HepG2 (cell line): ENCODE results near the gene PHOSPHO2. TPM values are rescaled to one million over a fixed set of nuclear protein-coding genes. Genes with fewer than 3 reads are reported as not detected.

ENCODE experiments used
- ATAC-seq: fragments of 200-7000 bp; cut with Tn5 transposase; 3 replicates; pipeline ENCODE4 v1.9.1; 2020; ENCODE audit warnings: mild to moderate bottlenecking, moderate library complexity
- BruUV-seq: library from RNA; stranded (reverse); fragments of 400-500 nt; replicated peaks from 2 replicates; lab custom pipeline; 2021; lab: Mats Ljungman, UMichigan
- CTCF ChIA-PET: fragments of 300-600 bp; formaldehyde crosslinking; extraction: SDS; loops from one replicate; lab custom pipeline; 2021; ENCODE audit warnings: low total read pairs, inconsistent platforms, low intra/inter-chr PET ratio; lab: Yijun Ruan, JAX
- POLR2A ChIA-PET: fragments of 350-600 bp; sonication (Branson Sonifier 250); formaldehyde crosslinking; loops from one replicate; lab custom pipeline; 2020; ENCODE audit warnings: antibody characterized with exemption, inconsistent platforms; lab: Yijun Ruan, JAX
- DNase-seq: peaks from one replicate; pipeline ENCODE4 v3.0.0-alpha.2; 2015; ENCODE audit warnings: low spot score
- FAIRE-seq: peaks from 3 replicates; lab custom pipeline; 2011; peaks lifted over from hg19 to GRCh38; lab: Jason Lieb, UNC
- H2AFZ ChIP-seq: one replicate; pipeline ENCODE4 v1.6.1; 2011; ENCODE audit warnings: low read length, inconsistent platforms
- H3K27ac ChIP-seq: fragments of 300-600 bp; 3 replicates; pipeline ENCODE4 v1.8.0; 2011; ENCODE audit warnings: mixed run types, mild to moderate bottlenecking, mixed read lengths, low read length, inconsistent platforms; ENCODE audit not compliant: insufficient read depth; ENCODE audit errors: extremely low read length
- H3K27me3 ChIP-seq, 2 experiments: fragments of 200-600 bp in 1 of 2; 2 replicates in 1 of 2; 3 replicates in 1 of 2; pipeline versions ENCODE4 v1.6.0 to v1.8.0; 2011; ENCODE audit warnings: low read length in 2 of 2, mild to moderate bottlenecking in 2 of 2, moderate library complexity in 2 of 2, inconsistent platforms in 1 of 2; ENCODE audit not compliant: insufficient read depth in 2 of 2, control insufficient read depth in 1 of 2
- H3K36me3 ChIP-seq, 2 experiments: fragments of 200-600 bp in 1 of 2; replicated peaks in 1 of 2; 2 replicates in 1 of 2; 3 replicates in 1 of 2; pipeline versions ENCODE4 v1.5.1 to v1.8.0; 2011; ENCODE audit warnings: low read length in 2 of 2, inconsistent platforms in 1 of 2; ENCODE audit not compliant: insufficient read depth in 2 of 2, control insufficient read depth in 1 of 2
- H3K4me1 ChIP-seq: 2 replicates; pipeline ENCODE4 v1.5.1; 2012; ENCODE audit warnings: low read length, inconsistent platforms; ENCODE audit not compliant: insufficient read depth
- H3K4me2 ChIP-seq: 2 replicates; pipeline ENCODE4 v1.6.0; 2011; ENCODE audit warnings: low read depth, low read length, inconsistent platforms
- H3K4me3 ChIP-seq, 3 experiments: fragments of 200-600 bp in 1 of 3; sonication (generic), shearing (Covaris generic) in 1 of 3; replicated peaks in 1 of 3; 2 replicates each; pipeline ENCODE4 v1.5.1; 2011 to 2016; ENCODE audit warnings: low read length in 3 of 3, inconsistent platforms in 2 of 3, low read depth in 2 of 3, mild to moderate bottlenecking in 2 of 3, control low read depth in 1 of 3, mixed read lengths in 1 of 3; ENCODE audit not compliant: insufficient read depth in 1 of 3
- H3K79me2 ChIP-seq: one replicate; pipeline ENCODE4 v1.6.1; 2011; ENCODE audit warnings: low read length, inconsistent platforms; ENCODE audit not compliant: insufficient read depth
- H3K9ac ChIP-seq: 2 replicates; pipeline ENCODE4 v1.6.0; 2011; ENCODE audit warnings: mild to moderate bottlenecking, low read depth, low read length, inconsistent platforms; ENCODE audit not compliant: insufficient read depth
- H3K9me3 ChIP-seq: 2 replicates; pipeline ENCODE4 v1.5.1; 2012; ENCODE audit warnings: mild to moderate bottlenecking, low read length
- H4K20me1 ChIP-seq: 2 replicates; pipeline ENCODE4 v1.6.0; 2011; ENCODE audit warnings: inconsistent platforms, mild to moderate bottlenecking, low read length, moderate library complexity; ENCODE audit not compliant: insufficient read depth
- CHCHD3 ChIP-seq: sonication (generic); formaldehyde crosslinking; IDR thresholded peaks from 2 replicates; pipeline ENCODE4 v1.8.0; 2022; ENCODE audit warnings: mild to moderate bottlenecking, missing genetic modification reagents, moderate library complexity
- DMTF1 ChIP-seq: sonication (generic); formaldehyde crosslinking; IDR thresholded peaks from 2 replicates; pipeline ENCODE4 v1.4.0; 2020; ENCODE audit warnings: mild to moderate bottlenecking, missing genetic modification reagents
- GLI4 ChIP-seq: sonication (generic); formaldehyde crosslinking; IDR thresholded peaks from 2 replicates; pipeline ENCODE4 v1.5.1; 2020; ENCODE audit warnings: missing genetic modification reagents, mild to moderate bottlenecking, moderate library complexity, borderline replicate concordance
- HNF4A ChIP-seq: sonication (generic); formaldehyde crosslinking; IDR thresholded peaks from 2 replicates; pipeline ENCODE4 v1.4.0; 2020; ENCODE audit warnings: missing genetic modification reagents
- MTF2 ChIP-seq: sonication (generic); formaldehyde crosslinking; IDR thresholded peaks from 2 replicates; pipeline ENCODE4 v1.5.0; 2020; ENCODE audit warnings: missing genetic modification reagents, borderline replicate concordance
- ZNF350 ChIP-seq: sonication (generic); formaldehyde crosslinking; IDR thresholded peaks from 2 replicates; pipeline ENCODE4 v1.4.0; 2020; ENCODE audit warnings: mild to moderate bottlenecking, low read depth, missing genetic modification reagents, borderline replicate concordance
- ZNF510 ChIP-seq: sonication (generic); formaldehyde crosslinking; IDR thresholded peaks from 2 replicates; pipeline ENCODE4 v1.4.0; 2020; ENCODE audit warnings: low read depth, mild to moderate bottlenecking, missing genetic modification reagents
- ZNF546 ChIP-seq: sonication (generic); formaldehyde crosslinking; conservative IDR thresholded peaks from 2 replicates; pipeline ENCODE4 v1.8.1; 2023; ENCODE audit warnings: mild to moderate bottlenecking, missing genetic modification reagents
- ZNF556 ChIP-seq: sonication (generic); formaldehyde crosslinking; IDR thresholded peaks from 2 replicates; pipeline ENCODE4 v1.4.0; 2020; ENCODE audit warnings: mild to moderate bottlenecking, missing genetic modification reagents, borderline replicate concordance
- ZNF740 ChIP-seq: sonication (generic); formaldehyde crosslinking; IDR thresholded peaks from 2 replicates; pipeline ENCODE4 v1.4.0; 2020; ENCODE audit warnings: missing genetic modification reagents
- ZNF800 ChIP-seq: sonication (generic); formaldehyde crosslinking; IDR thresholded peaks from 2 replicates; pipeline ENCODE4 v1.4.0; 2020; ENCODE audit warnings: missing genetic modification reagents
- WGBS: methylation state at CpG from one replicate; pipeline ENCODE4 v1.1.6; 2017; ENCODE audit warnings: low lambda C conversion rate; 5-methylcytosine and 5-hydroxymethylcytosine counted together
- in situ Hi-C: cut with HindIII; loops from 2 replicates; pipeline ENCODE4 v1.10.0; 2017; ENCODE audit warnings: low pct_unique_long_range_greater_than_20kb; ENCODE audit not compliant: extremely low pct_ligation_motif_present
- intact Hi-C: fragments of 100-400 bp; cut with micrococcal nuclease; formaldehyde crosslinking; loops from one replicate; pipeline ENCODE4 v1.10.0; 2022; ENCODE audit not compliant: unreplicated experiment
- polyA plus RNA-seq, 8 experiments: library from polyadenylated mRNA; depleted of rRNA in 3 of 8; stranded (reverse) in 7 of 8; unstranded in 1 of 8; fragments of >200 nt; fragmentation: Illumina TruSeq in 4 of 8; extraction: Trizol in 4 of 8; gene quantifications; 2 replicates each; pipeline versions ENCODE4 v1.2.1 to v1.2.3, GENCODE V29; 2011 to 2016; ENCODE audit warnings: low read depth in 4 of 8, missing spikeins in 1 of 8, mixed read lengths in 1 of 8; ENCODE audit not compliant: insufficient read depth in 1 of 8
- total RNA-seq, 5 experiments: library from RNA; depleted of rRNA; stranded (reverse); fragments of >200 nt; fragmentation: Illumina TruSeq; extraction: Trizol; gene quantifications; 2 replicates each; pipeline ENCODE4 v1.2.3, GENCODE V29; 2016; ENCODE audit warnings: low read depth in 1 of 5

Gene PHOSPHO2
- total and polyA plus RNA-seq, 2 of the 13 experiments (the other 11 are each of a cell fraction or from before 2014, with no cell fraction given), result 6.1 to 11.4 TPM

- H3K9ac ChIP-seq, result no peak overlapping the region
- H3K27ac ChIP-seq, result no peak overlapping the region
- H3K9me3 ChIP-seq, result no peaks in the 10 kb centered on the region
- no TSS peak for BruUV-seq
- no peaks in the 10 kb centered on the region for H3K36me3 ChIP-seq
- intact Hi-C loops, result loop anchor here (2.0 kb wide), 1 partner anchor 37 kb away; the partner anchor contains the start of genes CFAP210 and PHOSPHO2
- POLR2A ChIA-PET, result interaction anchor here (2.9 kb wide), 1 partner anchor 16 kb away, joined by 41 read pairs; no protein-coding TSS in a partner anchor
- in situ Hi-C loops, result no loop called here
- H3K4me1 ChIP-seq, result peaks cover 67% of the 10 kb centered on the region
- ATAC-seq, result no peak
- H3K4me3 ChIP-seq, result no peak overlapping the region
- H4K20me1 ChIP-seq, result 0 out of 2 replicates have a peak, but pooled peaks cover 3% of the 10 kb centered on the region
- TF ChIP-seq CHCHD3 (CRISPR knock-in tag) (no peak), ZNF740 (CRISPR knock-in tag) (no peak), ZNF556 (no peak), GLI4 (CRISPR knock-in tag) (peak; percentile 39; the same call in 1 of the 2 replicates), ZNF546 (CRISPR knock-in tag) (no peak)
- no peak for DNase-seq
- CTCF ChIA-PET, result no interaction called here
- H2AFZ ChIP-seq, result no peak overlapping the region
- no peaks in the 10 kb centered on the region; a peak in 1 of 5 replicates for H3K27me3 ChIP-seq
- WGBS, result 70% methylated on average over 5 of the region's 5 CpGs
- peaks cover 28% of the 10 kb centered on the region for H3K79me2 ChIP-seq
- no peak for FAIRE-seq
- H3K4me2 ChIP-seq, result no peak overlapping the region
Measured at GRCh38 chr2:169732075-169732474, 37.8 kb downstream of the PHOSPHO2 start.

- no peaks in the 10 kb centered on the region for H3K9me3 ChIP-seq
- H3K27ac ChIP-seq, result peak overlapping the region; percentile 81
- intact Hi-C loops, result loop anchor here (1.0 to 2.0 kb wide), 3 partner anchors 17 to 49 kb away; partner anchors contain the start of genes CFAP210 and PHOSPHO2
- peak overlapping the region; percentile 96 for H3K4me2 ChIP-seq
- H2AFZ ChIP-seq, result peak overlapping the region; percentile 16
- no peaks in the 10 kb centered on the region for H3K36me3 ChIP-seq
- ATAC-seq, result peak; percentile 79
- no peaks in the 10 kb centered on the region; a peak in 1 of 5 replicates for H3K27me3 ChIP-seq
- peaks cover 33% of the 10 kb centered on the region for H3K79me2 ChIP-seq
- 36% methylated on average over 12 of the region's 13 CpGs for WGBS
- in situ Hi-C loops, result no loop called here
- peak; percentile 74 for FAIRE-seq
- H3K9ac ChIP-seq, result peak overlapping the region; percentile 86
- peak; percentile 68 for DNase-seq
- ChIA-PET CTCF (interaction anchor here (0.9 kb wide), 1 partner anchor 40 kb away, joined by 3 read pairs; no protein-coding TSS in a partner anchor), POLR2A (interaction anchor here (0.5 to 2.9 kb wide), 5 partner anchors 14 to 94 kb away, joined by 3 to 41 read pairs (median 6); partner anchors contain the start of gene UBR3)
- H3K4me1 ChIP-seq, result peaks cover 72% of the 10 kb centered on the region
- H4K20me1 ChIP-seq, result 0 out of 2 replicates have a peak, but pooled peaks cover 6% of the 10 kb centered on the region
- H3K4me3 ChIP-seq, result peak overlapping the region; percentile 64 to 87 (median 80)
- BruUV-seq, result no TSS peak
- TF ChIP-seq HNF4A (CRISPR knock-in tag) (peak; percentile 42), ZNF510 (CRISPR knock-in tag) (peak; percentile 80; the same call in 1 of the 2 replicates), ZNF350 (CRISPR knock-in tag) (no peak), MTF2 (CRISPR knock-in tag) (no peak), DMTF1 (CRISPR knock-in tag) (peak; percentile 87; the same call in 1 of the 2 replicates), ZNF800 (CRISPR knock-in tag) (peak; percentile 55; the same call in 1 of the 2 replicates)
Measured at GRCh38 chr2:169732583-169733358, 38.5 kb downstream of the PHOSPHO2 start.
